Ovary (tissue), 9 donors: ENCODE data around the gene KDM4C. TPM values are rescaled to one million over a fixed set of nuclear protein-coding genes. Genes with fewer than 3 reads are reported as not detected.

ENCODE experiments used
- DNase-seq, 5 donors: peaks; one replicate each; pipeline ENCODE4 v3.0.0-alpha.2; 2019 to 2020
- H3K27ac ChIP-seq, 2 donors: fragments of 200-600 bp; one replicate each; pipeline versions ENCODE4 v1.5.1 to v1.8.0; 2019 to 2022
- H3K27me3 ChIP-seq: fragments of 200-600 bp; one replicate; pipeline ENCODE4 v1.8.0; 2022
- H3K36me3 ChIP-seq: fragments of 200-600 bp; sonication (generic); one replicate; pipeline ENCODE4 v1.5.1; 2019
- H3K4me1 ChIP-seq: one replicate; pipeline ENCODE4 v1.8.1; 2013; ENCODE audit warnings: mild to moderate bottlenecking, moderate library complexity; ENCODE audit not compliant: insufficient read depth
- H3K4me3 ChIP-seq: fragments of 200-600 bp; sonication (generic); one replicate; pipeline ENCODE4 v1.5.1; 2017
- H3K9me3 ChIP-seq, 2 donors: fragments of 200-600 bp in 1 of 2; sonication (generic) in 1 of 2; one replicate each; pipeline versions ENCODE4 v1.5.1 to v1.8.1; 2013 to 2019; ENCODE audit warnings: mild to moderate bottlenecking in 1 of 2, moderate library complexity in 1 of 2
- EP300 ChIP-seq: sonication (generic); formaldehyde crosslinking; IDR thresholded peaks from one replicate; pipeline ENCODE4 v1.6.1; 2017; ENCODE audit warnings: antibody characterized with exemption
- POLR2A ChIP-seq: fragments of 450-650 bp; IDR thresholded peaks from one replicate; pipeline ENCODE4 v1.6.1; 2017; ENCODE audit warnings: antibody characterized with exemption, mild to moderate bottlenecking, moderate library complexity
- WGBS, 3 donors: extraction: QIAGEN DNeasy Blood & Tissue Kit in 1 of 3; methylation state at CpG; one replicate each; pipeline versions ENCODE4 v1.1.5 to v1.1.7; 2013 to 2017; 5-methylcytosine and 5-hydroxymethylcytosine counted together
- intact Hi-C, 4 donors: fragments of 100-400 bp; cut with DNase I; formaldehyde crosslinking; loops; one replicate each; pipeline versions ENCODE4 v1.11.0 to v1.15.1; 2022 to 2023
- polyA plus RNA-seq, 2 donors: library from polyadenylated mRNA; stranded (reverse); fragments of 200-250 nt in 1 of 2; fragments of 350-450 nt in 1 of 2; fragmentation: Illumina TruSeq in 1 of 2; extraction: RNeasy Lipid Tissue Mini Kit (QIAGEN cat#74804) in 1 of 2; gene quantifications; one replicate each; pipeline ENCODE4 v1.2.3, GENCODE V29; 2013 to 2014
- total RNA-seq, 7 donors: library from RNA; depleted of rRNA in 2 of 7; stranded (reverse); fragments of >200 nt in 2 of 7; fragmentation: NEBNext Ultra II Directional in 3 of 7; extraction: Animal tissue kit (Norgen Biotek cat#: 25700) in 3 of 7; gene quantifications; one replicate each; pipeline versions ENCODE4 v1.1.0 to v1.2.4, GENCODE V29; 2016 to 2023
- TF ChIP-seq, protein P1 (sequence below), 3 donors: fragments of 450-650 bp in 2 of 3; fragments of 200-600 bp in 1 of 3; IDR thresholded peaks; one replicate each; pipeline versions ENCODE4 v1.5.1 to v1.8.0; 2016 to 2022; ENCODE audit warnings: antibody characterized with exemption in 3 of 3, mild to moderate bottlenecking in 1 of 3
- donor health status: DM: no; HTN: no; CAD: no; lungs with moderate emphysema.
- donor health status: DM: no; HTN: no; CAD: no.
- donor health status: Bipolar disorder and iron deficiency.
- donor health status: DM: yes; HTN: yes; CAD: no.
- donor health status: DM: no; HTN: no; CAD: no.
- donor health status: DM: yes; HTN: yes; CAD: no.

Gene KDM4C
- total and polyA plus RNA-seq, 9 donors = 9.5 to 35.6 (median 26.7) TPM

GRCh38 chr9:6959270-6960000 lies 201.7 kb downstream of the KDM4C start:
- no peak for DNase-seq
- no peaks in the 10 kb centered on the region for H3K27me3 ChIP-seq
- TF ChIP-seq POLR2A = no peak
- TF ChIP-seq, protein P1, sequence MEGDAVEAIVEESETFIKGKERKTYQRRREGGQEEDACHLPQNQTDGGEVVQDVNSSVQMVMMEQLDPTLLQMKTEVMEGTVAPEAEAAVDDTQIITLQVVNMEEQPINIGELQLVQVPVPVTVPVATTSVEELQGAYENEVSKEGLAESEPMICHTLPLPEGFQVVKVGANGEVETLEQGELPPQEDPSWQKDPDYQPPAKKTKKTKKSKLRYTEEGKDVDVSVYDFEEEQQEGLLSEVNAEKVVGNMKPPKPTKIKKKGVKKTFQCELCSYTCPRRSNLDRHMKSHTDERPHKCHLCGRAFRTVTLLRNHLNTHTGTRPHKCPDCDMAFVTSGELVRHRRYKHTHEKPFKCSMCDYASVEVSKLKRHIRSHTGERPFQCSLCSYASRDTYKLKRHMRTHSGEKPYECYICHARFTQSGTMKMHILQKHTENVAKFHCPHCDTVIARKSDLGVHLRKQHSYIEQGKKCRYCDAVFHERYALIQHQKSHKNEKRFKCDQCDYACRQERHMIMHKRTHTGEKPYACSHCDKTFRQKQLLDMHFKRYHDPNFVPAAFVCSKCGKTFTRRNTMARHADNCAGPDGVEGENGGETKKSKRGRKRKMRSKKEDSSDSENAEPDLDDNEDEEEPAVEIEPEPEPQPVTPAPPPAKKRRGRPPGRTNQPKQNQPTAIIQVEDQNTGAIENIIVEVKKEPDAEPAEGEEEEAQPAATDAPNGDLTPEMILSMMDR (IDR thresholded peaks at IDR 0.05) = no peak
- TF ChIP-seq EP300 = no peak
- no peak overlapping the region for H3K27ac ChIP-seq
- H3K36me3 ChIP-seq = no peaks in the 10 kb centered on the region
- intact Hi-C loops = no loop called here
- H3K4me3 ChIP-seq = no peak overlapping the region
- H3K4me1 ChIP-seq = peaks cover 5% of the 10 kb centered on the region
- H3K9me3 ChIP-seq = no peaks in the 10 kb centered on the region
- 87 to 91% (median 89%) methylated on average over 5 of the region's 5 CpGs for whole genome bisulfite sequencing, 3 donors

DNA sequence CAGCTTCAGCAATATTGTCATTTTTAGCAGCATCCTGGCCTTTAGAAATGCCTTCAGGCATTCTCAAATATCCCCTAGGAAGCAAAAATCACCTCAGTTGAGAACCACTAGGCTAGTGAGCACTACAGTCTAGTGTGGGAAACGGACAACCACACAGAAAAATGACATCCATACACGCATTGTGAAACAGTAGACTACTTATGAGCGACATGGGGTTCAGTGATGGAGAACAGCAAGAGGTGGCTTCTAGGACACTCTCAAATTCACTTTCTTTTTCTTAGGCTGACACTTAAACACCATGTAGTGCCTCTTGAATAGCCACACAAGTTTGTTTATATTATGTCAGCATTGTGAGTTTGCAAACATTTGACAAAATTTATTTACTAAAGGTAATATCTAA lies 203.0 kb downstream of the KDM4C start:
- WGBS, 3 donors = 97 to 99% (median 99%) methylated on average over 3 of the region's 3 CpGs

DNA sequence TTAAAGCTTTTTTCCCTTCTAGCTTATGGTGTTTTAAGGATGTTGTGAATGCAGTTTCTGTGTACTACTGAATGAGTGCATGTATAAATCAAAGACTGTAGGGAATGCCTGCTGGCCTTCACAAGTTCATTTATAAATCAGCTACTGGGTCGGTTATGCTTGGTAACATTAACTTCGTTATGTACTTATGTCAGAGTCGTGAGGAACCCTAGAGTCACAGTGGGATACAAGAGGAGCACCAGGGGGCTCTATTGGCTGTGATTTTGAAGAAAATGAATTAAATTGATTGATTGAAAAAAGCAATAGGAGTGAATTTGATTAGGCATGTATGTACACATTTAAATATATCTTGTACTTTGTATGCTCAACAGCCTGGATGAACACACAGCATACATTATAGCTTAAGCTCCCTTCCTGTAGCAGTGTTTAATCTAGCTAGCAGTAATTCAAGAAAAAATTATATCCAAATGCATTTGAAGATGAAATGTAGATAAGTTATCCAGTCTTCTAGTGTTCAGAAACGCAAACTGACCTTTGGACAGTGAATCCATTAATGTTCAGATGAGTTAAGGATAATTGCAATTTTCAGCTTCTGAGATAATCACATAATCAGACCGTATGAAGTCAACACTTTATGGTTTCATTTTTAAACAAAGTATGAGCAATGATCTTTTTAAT lies 204.2 kb downstream of the KDM4C start:
- H3K27ac ChIP-seq = no peak overlapping the region
- H3K27me3 ChIP-seq = no peaks in the 10 kb centered on the region
- H3K4me1 ChIP-seq = peaks cover 5% of the 10 kb centered on the region
- no peak for DNase-seq
- intact Hi-C loops = no loop called here
- H3K9me3 ChIP-seq = no peaks in the 10 kb centered on the region
- TF ChIP-seq EP300 (no peak), POLR2A (no peak)
- no peak overlapping the region for H3K4me3 ChIP-seq
- no peaks in the 10 kb centered on the region for H3K36me3 ChIP-seq
- WGBS, 3 donors = 88 to 89% (median 88%) methylated on average over 5 of the region's 5 CpGs

More for the DNA sequence above, 203.0 kb downstream of the KDM4C start:
- intact Hi-C loops = no loop called here
- DNase-seq = no peak
- Histone ChIP-seq H3K27me3 (no peaks in the 10 kb centered on the region), H3K27ac (no peak overlapping the region), H3K4me1 (peaks cover 5% of the 10 kb centered on the region), H3K9me3 (no peaks in the 10 kb centered on the region), H3K36me3 (no peaks in the 10 kb centered on the region), H3K4me3 (no peak overlapping the region)
- TF ChIP-seq EP300 (no peak), POLR2A (no peak)
- TF ChIP-seq, protein P1 (IDR thresholded peaks at IDR 0.05) = no peak

DNA sequence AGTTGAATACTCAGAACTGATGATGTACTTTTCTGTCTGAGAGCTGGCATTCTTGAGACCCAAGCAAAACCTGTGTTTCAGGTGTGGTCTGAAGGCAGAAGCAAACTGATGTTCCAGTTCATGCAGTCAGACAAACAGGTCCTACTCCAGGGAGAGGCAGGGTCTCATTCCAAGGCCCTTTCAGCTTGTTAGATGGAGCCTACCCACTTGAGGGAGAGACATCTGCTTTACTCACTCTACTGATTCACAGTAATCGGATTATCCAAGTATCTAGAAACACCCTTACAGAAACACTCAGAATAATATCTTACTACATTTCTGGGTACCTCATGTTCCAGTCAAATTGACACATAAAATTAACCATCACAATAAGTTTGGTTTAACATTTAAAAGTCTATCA lies 207.8 kb downstream of the KDM4C start:
- Histone ChIP-seq H3K27me3 (no peaks in the 10 kb centered on the region), H3K9me3 (no peaks in the 10 kb centered on the region), H3K27ac (no peak overlapping the region), H3K36me3 (no peaks in the 10 kb centered on the region), H3K4me1 (no peaks in the 10 kb centered on the region), H3K4me3 (no peak overlapping the region)
- DNase-seq = no peak
- TF ChIP-seq, protein P1 (IDR thresholded peaks at IDR 0.05) = no peak
- no peak for TF ChIP-seq POLR2A
- no peak for TF ChIP-seq EP300
- intact Hi-C loops = no loop called here
- WGBS, 3 donors = 94 to 98% (median 97%) methylated on average over 1 of the region's 1 CpG

DNA sequence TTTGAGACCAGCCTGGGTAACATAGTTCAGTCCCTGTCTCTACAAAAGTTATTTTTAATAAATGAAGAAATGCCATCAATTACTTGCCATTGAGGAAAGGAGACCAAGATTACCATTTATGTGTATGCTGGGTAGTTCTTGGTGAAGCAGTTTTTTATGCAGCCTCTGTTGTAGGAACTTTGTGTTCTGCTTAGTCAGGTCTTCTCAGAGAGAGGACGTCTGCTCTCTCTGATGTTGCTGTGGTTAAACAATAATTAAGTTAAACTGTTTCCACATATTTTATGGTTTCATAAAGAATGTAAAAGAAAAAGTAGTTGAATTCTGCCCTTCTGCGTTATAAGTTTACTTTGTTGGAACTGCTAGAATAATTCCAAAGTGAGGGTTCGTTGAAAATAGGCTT lies 210.5 kb downstream of the KDM4C start:
- 31 to 55% (median 33%) methylated on average over 3 of the region's 3 CpGs for WGBS, 3 donors
- TF ChIP-seq POLR2A = no peak
- Histone ChIP-seq H3K27ac (no peak overlapping the region), H3K9me3 (no peaks in the 10 kb centered on the region), H3K36me3 (no peaks in the 10 kb centered on the region), H3K4me1 (no peaks in the 10 kb centered on the region), H3K4me3 (no peak overlapping the region), H3K27me3 (no peaks in the 10 kb centered on the region)
- intact Hi-C loops = no loop called here
- no peak for DNase-seq
